Retinal pigment epithelial cell (primary cell): Measurements from ENCODE around the gene SMOC2.
"Not testable (repeated sequence)": the region's sequence is repeated elsewhere in the genome, so short reads cannot be mapped to it uniquely, and the experiment has no call there.

Source experiments
- DNase-seq: peaks from one replicate; pipeline ENCODE4 v3.0.0-alpha.2; 2010; ENCODE audit warnings: low read depth
- H3K4me3 ChIP-seq: 2 replicates; pipeline ENCODE4 v1.5.1; 2011; ENCODE audit warnings: mild to moderate bottlenecking, low read length, control low read depth, moderate library complexity
- TF ChIP-seq, protein P1 (sequence below): conservative IDR thresholded peaks from 2 replicates; pipeline ENCODE4 v1.5.1; 2011; ENCODE audit warnings: low read depth, low read length, control low read depth, inconsistent platforms

Gene SMOC2

DNA sequence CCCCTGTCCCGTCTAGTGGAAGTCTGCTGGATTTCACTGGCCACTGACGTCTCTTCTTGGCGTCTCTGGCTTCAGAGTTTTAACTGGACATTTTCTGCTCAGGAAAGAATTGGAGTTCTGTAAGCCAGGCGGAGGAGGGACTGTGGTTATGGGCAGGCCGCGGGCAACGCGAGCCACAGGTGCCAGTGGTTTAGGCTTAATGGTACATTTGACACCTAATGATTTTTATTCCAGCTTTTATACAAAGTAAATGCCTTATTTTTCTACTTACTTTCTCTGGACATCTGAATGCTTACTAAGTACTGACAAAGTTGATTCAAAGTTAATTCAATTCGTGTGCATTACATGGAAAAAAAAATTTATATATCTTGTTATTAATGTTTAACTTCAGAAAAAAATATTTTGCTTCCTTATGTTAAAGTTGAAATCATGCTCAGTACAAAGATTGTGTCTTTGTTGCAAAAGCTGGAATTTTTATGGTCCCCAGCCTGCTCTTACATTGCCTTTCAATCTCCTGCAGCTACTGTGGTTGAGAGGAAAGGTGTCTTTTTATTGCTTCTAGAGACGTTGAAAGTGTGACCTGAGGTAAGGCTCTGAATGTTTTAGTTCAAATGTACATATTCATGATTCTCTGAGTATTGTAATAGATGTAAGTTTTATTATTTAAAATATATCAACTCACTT is 231.0 kb downstream of the SMOC2 start:
- DNase-seq: no peak
- TF ChIP-seq, protein P1, sequence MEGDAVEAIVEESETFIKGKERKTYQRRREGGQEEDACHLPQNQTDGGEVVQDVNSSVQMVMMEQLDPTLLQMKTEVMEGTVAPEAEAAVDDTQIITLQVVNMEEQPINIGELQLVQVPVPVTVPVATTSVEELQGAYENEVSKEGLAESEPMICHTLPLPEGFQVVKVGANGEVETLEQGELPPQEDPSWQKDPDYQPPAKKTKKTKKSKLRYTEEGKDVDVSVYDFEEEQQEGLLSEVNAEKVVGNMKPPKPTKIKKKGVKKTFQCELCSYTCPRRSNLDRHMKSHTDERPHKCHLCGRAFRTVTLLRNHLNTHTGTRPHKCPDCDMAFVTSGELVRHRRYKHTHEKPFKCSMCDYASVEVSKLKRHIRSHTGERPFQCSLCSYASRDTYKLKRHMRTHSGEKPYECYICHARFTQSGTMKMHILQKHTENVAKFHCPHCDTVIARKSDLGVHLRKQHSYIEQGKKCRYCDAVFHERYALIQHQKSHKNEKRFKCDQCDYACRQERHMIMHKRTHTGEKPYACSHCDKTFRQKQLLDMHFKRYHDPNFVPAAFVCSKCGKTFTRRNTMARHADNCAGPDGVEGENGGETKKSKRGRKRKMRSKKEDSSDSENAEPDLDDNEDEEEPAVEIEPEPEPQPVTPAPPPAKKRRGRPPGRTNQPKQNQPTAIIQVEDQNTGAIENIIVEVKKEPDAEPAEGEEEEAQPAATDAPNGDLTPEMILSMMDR: no peak
- H3K4me3 ChIP-seq: no peak overlapping the region

DNA sequence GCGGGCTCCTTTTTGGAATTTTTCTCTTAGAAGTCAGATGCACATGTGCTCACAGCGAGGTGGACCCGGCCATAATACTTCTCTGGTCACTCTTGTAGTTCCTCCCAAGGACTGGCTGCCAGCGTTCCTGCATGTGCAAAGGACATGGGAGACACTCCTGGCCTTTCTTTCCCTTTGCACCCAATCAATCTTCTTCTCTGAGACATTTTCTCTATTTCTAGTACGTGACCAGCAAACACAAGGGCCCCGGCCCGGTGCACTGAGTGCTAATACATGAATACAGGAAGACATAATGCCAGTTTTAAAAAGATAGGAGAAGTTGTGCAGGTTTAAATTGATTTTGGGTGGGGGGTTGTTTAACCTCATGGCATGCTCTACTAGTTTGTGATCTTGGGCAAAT is 233.6 kb downstream of the SMOC2 start:
- H3K4me3 ChIP-seq: no peak overlapping the region
- TF ChIP-seq, protein P1: no peak
- DNase-seq: no peak

DNA sequence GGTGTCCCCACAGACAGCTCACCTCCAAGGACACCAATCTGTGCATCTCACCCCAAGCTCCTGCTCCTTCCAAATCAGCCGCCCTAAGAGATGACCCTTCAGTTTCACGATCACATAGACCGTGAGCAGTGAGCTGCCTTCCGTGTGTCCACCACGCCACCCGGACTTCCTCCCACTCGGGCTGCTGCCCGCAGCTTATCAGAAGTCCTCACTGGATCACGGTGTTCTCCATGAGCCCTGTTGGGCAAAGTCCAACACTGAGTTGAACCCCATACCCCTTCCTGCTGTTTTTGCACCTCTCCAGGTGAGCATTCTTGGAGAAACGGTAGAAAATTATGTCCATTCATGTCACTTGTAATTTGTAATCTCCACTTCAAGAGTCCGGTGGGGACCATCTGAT is 234.4 kb downstream of the SMOC2 start:
- H3K4me3 ChIP-seq: no peak overlapping the region
- TF ChIP-seq, protein P1: no peak
- DNase-seq: no peak

DNA sequence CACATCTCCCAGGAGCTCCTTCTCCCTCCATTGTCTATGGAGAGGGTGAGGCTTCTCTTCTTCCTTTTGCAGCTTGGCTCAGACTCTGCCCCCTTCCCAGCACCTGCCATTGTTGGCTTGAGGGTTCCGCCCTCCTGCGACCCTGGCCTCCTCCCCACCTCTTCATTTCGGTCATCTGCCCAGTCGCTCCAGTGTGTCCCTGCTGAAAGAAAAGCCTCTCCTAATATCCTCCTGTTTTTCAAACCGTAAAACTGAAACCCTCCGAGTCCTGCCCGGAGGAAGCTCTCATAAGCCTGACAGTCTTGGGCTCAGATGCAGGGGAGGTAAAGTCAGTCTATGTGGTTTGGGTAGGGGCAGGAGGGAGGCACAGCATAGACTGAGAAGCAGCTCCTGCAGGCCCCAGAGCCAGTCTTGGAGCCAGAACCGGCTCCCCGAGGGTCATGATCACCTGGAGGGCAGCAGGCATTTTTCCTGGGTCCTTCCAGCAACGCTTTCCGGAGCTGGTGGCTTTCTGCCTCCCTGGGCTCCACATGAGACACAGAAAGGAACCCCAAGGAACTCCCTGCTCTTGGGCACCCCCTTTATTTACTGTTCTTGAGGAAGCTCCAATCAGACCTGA is 235.1 kb downstream of the SMOC2 start:
- H3K4me3 ChIP-seq: no peak overlapping the region
- TF ChIP-seq, protein P1: no peak
- DNase-seq: no peak

DNA sequence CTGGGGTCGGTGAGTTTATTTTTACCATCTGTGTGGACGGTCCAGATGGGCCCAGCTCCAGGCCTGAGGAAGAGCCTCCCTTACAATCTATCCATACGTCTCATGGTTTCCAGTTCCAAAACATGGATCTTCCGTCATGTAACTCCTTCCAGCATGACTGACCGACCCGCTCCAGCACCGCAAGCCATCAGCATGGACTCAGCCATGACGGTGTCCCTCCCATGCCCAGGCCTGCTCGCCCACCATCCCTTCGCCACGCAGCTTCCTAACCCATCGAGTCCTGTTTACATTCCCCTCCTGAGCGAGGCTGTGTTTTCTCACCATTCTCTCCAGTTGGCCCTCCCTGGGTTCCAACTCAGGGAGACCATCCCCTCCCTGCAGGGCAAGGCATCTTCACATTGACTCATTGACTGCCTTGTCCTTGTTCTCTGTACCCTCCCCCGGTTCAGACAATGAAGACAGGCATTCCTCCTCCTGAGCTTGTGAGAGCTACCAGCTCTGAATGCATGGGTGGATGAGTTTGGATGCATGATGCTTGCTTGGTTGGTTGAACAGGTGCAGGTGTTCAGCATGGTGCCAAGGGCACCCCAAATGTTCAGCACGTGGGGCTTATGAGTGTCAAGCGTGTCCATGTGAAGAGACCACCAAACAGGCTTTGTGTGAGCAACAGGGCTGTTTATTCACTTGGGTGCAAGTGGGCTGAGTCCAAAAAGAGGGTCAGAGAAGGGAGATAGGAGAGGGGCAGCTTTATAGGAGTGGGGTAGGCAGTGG is 235.8 kb downstream of the SMOC2 start:
- no peak for DNase-seq

DNA sequence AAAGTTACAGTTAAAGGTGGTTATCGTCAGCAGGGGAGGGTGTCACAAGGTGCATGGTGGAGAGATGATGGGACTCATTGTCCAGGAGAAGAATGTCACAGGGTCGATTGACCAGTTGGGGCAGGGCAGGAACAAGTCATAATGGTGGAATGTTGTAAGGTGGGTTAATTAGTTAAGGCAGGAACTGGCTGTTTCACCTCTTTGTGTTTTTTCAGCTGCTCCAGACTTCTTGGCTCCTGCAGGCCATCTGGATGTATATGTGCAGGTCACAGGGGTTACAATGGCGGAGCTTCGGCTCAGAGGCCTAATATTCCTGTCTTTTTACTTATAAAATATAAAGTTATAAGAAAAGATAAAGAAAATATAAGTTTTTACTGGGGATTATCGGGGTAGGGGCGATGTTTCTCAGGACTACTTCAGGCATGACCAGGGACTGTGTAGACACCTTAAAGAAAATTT is 236.4 kb downstream of the SMOC2 start:
- DNase-seq: not testable (repeated sequence)

More for the DNA sequence above, 235.8 kb downstream of the SMOC2 start:
- TF ChIP-seq, protein P1: no peak
- H3K4me3 ChIP-seq: no peak overlapping the region

DNA sequence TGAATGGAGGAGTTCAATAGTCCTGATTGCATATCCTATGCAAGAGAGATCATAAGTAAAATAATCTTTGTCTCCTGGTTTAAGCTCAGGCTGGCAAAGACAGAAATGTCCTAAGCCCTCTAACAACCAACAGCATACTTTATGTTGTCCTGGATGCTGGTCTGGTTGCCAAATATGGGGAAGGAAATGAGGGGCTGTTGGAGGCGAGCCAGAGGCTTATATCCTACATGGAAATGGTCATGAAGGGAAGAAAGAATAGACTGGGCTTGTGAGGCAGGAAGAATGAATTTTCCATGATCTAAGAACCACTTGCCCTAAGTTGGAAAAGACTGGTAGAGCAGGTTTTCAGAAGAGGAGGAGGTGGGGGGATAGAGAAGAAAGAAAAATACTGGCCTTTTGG is 237.1 kb downstream of the SMOC2 start:
- no peak for DNase-seq
- TF ChIP-seq, protein P1: no peak
- H3K4me3 ChIP-seq: no peak overlapping the region

More for the DNA sequence above, 236.4 kb downstream of the SMOC2 start:
- not testable (repeated sequence) for H3K4me3 ChIP-seq
